ENCODE data around the gene CDH23.

DNA sequence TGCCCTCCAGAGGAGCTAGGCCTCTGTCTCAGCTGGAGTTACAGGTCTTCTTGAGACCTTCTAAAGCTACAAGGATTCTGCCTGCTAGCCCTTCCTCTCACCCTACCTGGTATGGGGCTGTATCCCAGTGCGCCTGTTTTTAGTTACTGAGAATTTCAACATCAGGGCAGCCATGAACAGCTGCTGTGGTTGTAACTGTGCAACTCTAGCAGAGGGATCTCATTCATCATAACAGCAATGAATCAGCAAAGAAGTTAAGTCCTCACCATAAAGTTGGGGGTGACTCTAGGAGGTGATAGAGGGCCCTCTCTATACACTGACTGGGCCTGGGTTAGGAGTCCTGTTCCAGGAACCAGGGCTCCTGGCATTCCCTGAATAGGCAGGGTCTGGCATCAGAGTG lies 14.0 kb upstream of the CDH23 start:
- TF ChIP-seq, protein P1, sequence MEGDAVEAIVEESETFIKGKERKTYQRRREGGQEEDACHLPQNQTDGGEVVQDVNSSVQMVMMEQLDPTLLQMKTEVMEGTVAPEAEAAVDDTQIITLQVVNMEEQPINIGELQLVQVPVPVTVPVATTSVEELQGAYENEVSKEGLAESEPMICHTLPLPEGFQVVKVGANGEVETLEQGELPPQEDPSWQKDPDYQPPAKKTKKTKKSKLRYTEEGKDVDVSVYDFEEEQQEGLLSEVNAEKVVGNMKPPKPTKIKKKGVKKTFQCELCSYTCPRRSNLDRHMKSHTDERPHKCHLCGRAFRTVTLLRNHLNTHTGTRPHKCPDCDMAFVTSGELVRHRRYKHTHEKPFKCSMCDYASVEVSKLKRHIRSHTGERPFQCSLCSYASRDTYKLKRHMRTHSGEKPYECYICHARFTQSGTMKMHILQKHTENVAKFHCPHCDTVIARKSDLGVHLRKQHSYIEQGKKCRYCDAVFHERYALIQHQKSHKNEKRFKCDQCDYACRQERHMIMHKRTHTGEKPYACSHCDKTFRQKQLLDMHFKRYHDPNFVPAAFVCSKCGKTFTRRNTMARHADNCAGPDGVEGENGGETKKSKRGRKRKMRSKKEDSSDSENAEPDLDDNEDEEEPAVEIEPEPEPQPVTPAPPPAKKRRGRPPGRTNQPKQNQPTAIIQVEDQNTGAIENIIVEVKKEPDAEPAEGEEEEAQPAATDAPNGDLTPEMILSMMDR (IDR thresholded peaks at IDR 0.05; ENCODE audit: control extremely low read depth in 1 of 3, insufficient read depth in 1 of 3, low read depth in 1 of 3, low read length in 3 of 3): no peak
- TF ChIP-seq POLR2A (IDR thresholded peaks at IDR 0.05; ENCODE audit: control extremely low read depth in 1 of 2, low read depth in 2 of 2, low read length in 2 of 2): no peak
